ENCODE results near the gene RBM20. TPM values are rescaled to one million over a fixed set of nuclear protein-coding genes. Genes with fewer than 3 reads are reported as not detected.

The RBM20 gene
- total and polyA plus RNA-seq, 2 of the 13 experiments (the other 11 are each of a cell fraction or from before 2014, with no cell fraction given), result 0.02 to 0.22 TPM

GRCh38 chr10:110871298-110872084 is 227.4 kb downstream of the RBM20 start, which contains the start of gene PDCD4 (continued):
- TF ChIP-seq ADNP (CRISPR knock-in tag; IDR thresholded peaks at IDR 0.05), result no peak
- TF ChIP-seq ELF3 (CRISPR knock-in tag; IDR thresholded peaks at IDR 0.05), result 0 out of 2 replicates have a peak, but pooled peaks have one; percentile 43
- TF ChIP-seq ZNF251 (CRISPR knock-in tag; IDR thresholded peaks at IDR 0.05), result no peak
- peak; percentile 44; the same call in 1 of the 2 replicates for TF ChIP-seq SIN3A (IDR thresholded peaks at IDR 0.05; ENCODE audit: borderline replicate concordance, low read depth, low read length)
- no peak for TF ChIP-seq ZNF142 (CRISPR knock-in tag; IDR thresholded peaks at IDR 0.05)
- no peak for TF ChIP-seq THAP8 (CRISPR knock-in tag; IDR thresholded peaks at IDR 0.05; ENCODE audit: borderline replicate concordance)
- no peak for TF ChIP-seq MXD1 (CRISPR knock-in tag; IDR thresholded peaks at IDR 0.05)
- no peak for TF ChIP-seq ZNF329 (CRISPR knock-in tag; IDR thresholded peaks at IDR 0.05; ENCODE audit: low read depth)
- no peak for TF ChIP-seq PHB2 (IDR thresholded peaks at IDR 0.05; ENCODE audit: partially characterized antibody)
- TF ChIP-seq PAXIP1 (CRISPR knock-in tag; conservative IDR thresholded peaks at IDR 0.05), result peak; percentile 57; the same call in 1 of the 2 replicates
- TF ChIP-seq TFDP1 (CRISPR knock-in tag; IDR thresholded peaks at IDR 0.05; ENCODE audit: borderline replicate concordance), result peak; percentile 82; the same call in 1 of the 2 replicates
- TF ChIP-seq CBX2 (IDR thresholded peaks at IDR 0.05; ENCODE audit: low read depth, low read length), result no peak
- no peak for TF ChIP-seq CBX2 (CRISPR knock-in tag; IDR thresholded peaks at IDR 0.05; ENCODE audit: low read depth)
- TF ChIP-seq ZNF383 (CRISPR knock-in tag; IDR thresholded peaks at IDR 0.05; ENCODE audit: borderline replicate concordance), result no peak
- TF ChIP-seq ATF1 (CRISPR knock-in tag; IDR thresholded peaks at IDR 0.05), result no peak
- TF ChIP-seq ZNF816 (CRISPR knock-in tag; IDR thresholded peaks at IDR 0.05; ENCODE audit: borderline replicate concordance), result no peak
- no peak for TF ChIP-seq IRF2 (CRISPR knock-in tag; IDR thresholded peaks at IDR 0.05)
